Cardiac fibroblast (primary cell): Measurements from ENCODE around the gene TPM4.
"Not testable (repeated sequence)": the region's sequence is repeated elsewhere in the genome, so short reads cannot be mapped to it uniquely, and the experiment has no call there.

ENCODE experiments used
- DNase-seq, 2 donors: peaks; one replicate each; pipeline versions ENCODE4 v3.0.0 to v3.0.0-alpha.2; 2010; ENCODE audit warnings: low read depth in 2 of 2
- H3K4me3 ChIP-seq, 2 donors: replicated peaks in 1 of 2; 1 replicate in 1 of 2; 2 replicates in 1 of 2; pipeline ENCODE4 v1.5.1; 2011; ENCODE audit warnings: low read depth in 2 of 2, low read length in 2 of 2, mild to moderate bottlenecking in 2 of 2, moderate library complexity in 1 of 2
- TF ChIP-seq, protein P1 (sequence below): IDR thresholded peaks from one replicate; pipeline ENCODE4 v1.5.1; 2011; ENCODE audit warnings: low read depth, mild to moderate bottlenecking, low read length, inconsistent platforms

The TPM4 gene

DNA sequence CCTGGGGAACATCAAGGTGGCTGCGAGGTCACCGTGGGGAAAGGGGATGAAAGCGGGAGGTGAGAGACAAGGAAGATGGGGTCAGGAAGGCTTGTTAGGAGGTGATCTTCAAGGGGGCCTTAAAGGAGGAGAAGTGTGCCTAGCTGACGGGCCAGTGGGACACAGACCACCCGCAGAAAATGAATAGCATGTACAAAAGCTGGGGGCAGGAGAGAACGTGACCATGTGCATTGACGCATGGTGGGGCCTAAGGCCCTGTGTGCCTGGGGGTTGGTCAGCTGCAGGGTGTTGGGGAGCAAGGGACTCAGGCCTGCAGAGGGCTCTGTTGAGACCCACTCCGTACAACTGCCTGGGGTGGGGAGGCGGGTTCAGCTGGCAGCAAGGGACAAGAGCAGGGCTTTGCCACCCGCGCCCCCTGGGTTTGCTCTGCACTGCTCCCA is 41.3 kb downstream of the TPM4 start:
- TF ChIP-seq, protein P1, sequence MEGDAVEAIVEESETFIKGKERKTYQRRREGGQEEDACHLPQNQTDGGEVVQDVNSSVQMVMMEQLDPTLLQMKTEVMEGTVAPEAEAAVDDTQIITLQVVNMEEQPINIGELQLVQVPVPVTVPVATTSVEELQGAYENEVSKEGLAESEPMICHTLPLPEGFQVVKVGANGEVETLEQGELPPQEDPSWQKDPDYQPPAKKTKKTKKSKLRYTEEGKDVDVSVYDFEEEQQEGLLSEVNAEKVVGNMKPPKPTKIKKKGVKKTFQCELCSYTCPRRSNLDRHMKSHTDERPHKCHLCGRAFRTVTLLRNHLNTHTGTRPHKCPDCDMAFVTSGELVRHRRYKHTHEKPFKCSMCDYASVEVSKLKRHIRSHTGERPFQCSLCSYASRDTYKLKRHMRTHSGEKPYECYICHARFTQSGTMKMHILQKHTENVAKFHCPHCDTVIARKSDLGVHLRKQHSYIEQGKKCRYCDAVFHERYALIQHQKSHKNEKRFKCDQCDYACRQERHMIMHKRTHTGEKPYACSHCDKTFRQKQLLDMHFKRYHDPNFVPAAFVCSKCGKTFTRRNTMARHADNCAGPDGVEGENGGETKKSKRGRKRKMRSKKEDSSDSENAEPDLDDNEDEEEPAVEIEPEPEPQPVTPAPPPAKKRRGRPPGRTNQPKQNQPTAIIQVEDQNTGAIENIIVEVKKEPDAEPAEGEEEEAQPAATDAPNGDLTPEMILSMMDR, result no peak
- no peak overlapping the region for H3K4me3 ChIP-seq
- DNase-seq, result no peak

DNA sequence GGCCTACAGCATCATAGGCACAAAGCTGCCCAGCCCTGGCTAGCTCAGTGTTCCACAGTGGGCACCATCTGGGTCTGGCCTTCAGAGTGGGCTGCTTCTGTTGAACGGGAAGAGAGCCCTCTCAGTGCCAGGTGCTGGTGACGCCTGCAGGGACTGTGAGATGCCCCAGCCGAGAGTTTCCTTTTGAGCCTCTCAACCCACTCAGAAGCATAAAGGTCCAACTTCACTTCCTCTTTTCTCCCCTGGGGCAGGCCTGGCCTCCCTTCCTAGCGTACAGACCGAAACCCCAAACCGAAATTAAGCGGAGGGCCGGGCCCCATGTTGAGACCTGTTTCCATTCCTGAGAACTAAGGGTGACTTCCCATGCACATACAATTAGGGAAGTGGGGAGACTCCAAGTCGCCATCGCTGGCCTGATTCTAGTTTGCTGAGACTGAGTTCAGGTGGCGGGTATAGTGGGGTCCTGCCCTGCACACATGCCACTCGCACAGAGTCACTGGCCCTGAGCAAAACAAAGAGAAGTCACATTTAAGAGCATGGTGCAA is 42.3 kb downstream of the TPM4 start:
- TF ChIP-seq, protein P1, result no peak
- no peak for DNase-seq
- no peak overlapping the region for H3K4me3 ChIP-seq

DNA sequence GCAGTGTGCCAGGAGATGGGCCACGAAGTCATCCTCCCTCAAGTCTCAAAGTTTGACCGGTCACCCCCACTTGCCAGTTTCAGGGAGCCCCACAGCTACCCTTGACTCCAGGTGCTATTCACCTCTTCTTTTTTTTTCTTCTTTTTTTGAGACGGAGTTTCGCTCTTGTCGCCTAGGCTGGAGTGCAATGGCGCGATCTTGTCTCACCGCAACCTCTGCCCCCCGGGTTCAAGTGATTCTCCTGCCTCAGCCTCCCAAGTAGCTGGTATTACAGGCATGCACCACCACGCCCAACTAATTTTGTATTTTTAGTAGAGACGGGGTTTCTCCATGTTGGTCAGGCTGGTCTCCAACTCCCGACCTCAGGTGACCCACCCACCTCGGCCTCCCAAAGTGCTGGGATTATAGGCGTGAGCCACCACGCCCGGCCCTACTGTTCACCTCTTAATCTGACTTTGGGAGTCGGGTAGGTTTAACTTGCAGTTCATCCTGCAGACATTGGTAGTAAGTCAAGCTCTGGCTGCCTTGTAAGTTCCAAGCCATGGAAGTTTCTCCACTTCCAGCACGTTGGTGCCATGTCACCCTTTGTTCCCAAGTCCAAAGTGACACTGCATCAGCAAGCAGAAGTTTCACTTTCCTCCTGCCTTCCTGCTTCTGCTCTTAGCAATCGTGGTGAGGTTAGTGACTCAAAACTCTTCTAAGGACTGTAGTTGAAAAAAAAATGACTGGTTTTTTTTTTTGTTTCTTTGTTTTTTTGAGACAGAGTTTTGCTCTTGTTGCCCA is 43.0 kb downstream of the TPM4 start:
- H3K4me3 ChIP-seq, DNase-seq: not testable (repeated sequence)

DNA sequence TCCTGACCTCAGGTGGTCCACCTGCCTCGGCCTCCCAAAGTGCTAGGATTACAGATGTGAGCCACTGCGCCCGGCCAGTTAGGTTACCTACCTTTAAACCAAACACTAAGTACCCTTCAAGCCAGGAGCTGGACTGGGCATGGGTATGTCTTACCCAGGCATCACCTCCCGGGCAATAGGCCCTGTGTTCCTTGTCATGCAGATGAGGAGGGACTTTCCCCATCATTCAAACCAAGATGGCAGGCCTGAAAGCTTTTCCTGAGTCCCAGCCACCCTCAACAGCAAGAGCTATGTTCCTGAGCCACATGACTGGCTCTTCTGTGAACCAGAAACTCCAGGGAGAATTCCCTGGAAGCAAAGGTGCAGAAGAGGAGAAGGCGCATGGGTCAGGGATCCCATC is 44.8 kb downstream of the TPM4 start:
- DNase-seq, result no peak
- TF ChIP-seq, protein P1, result no peak
- H3K4me3 ChIP-seq, result no peak overlapping the region

DNA sequence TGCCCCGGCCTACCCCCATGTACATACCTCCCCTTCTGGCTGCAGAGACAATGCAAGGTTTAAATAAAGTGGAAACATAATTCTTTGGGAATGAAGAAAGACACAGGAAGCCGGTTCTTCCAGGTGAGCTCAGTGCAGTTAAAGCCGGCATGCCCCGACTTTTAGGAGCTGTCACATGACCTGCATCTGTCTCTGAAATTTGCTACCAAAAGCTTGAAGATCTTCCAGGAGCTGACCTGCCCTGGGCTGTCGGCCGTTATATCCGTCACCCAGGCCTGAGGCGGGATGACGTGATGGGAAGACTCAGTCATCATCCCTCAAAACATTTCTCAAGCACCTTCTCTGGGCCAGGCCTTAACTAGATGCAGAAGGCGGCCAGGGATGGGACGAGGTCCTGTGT is 45.7 kb downstream of the TPM4 start:
- DNase-seq, result no peak
- TF ChIP-seq, protein P1, result no peak
- no peak overlapping the region for H3K4me3 ChIP-seq

DNA sequence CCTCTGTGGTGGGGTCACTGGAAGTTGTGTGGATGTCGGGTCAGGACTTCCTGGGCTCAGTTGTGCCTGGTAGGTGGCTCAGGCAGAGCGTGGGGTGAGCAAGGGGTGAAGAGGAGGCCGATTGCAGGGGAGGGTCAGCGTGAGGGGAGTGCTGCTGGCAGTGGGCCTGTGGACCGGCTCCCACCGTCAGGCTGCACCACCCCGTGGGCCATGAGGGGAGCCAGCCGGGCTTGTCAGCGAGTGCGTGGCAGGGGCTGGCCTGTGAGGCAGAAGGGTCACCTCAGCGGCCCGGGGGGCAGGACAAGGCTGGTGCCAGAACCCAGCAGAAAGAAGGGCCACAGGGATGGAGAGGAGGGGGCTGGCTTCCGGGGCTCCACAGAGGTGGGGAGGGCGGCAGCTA is 48.7 kb downstream of the TPM4 start:
- H3K4me3 ChIP-seq, result no peak overlapping the region

More for the DNA sequence above, 48.7 kb downstream of the TPM4 start:
- DNase-seq, result no peak
- TF ChIP-seq, protein P1, result no peak
